VCaP (cell line): ENCODE data around the gene ZMIZ1.

Experiments used
- H3K27ac ChIP-seq: fragments of 450-650 bp; 2 replicates; pipeline ENCODE4 v1.5.1; 2017
- TF ChIP-seq, protein P1 (sequence below): fragments of 450-650 bp; conservative IDR thresholded peaks from 2 replicates; pipeline ENCODE4 v1.5.1; 2017; ENCODE audit warnings: mild to moderate bottlenecking, moderate library complexity

ZMIZ1 gene

DNA sequence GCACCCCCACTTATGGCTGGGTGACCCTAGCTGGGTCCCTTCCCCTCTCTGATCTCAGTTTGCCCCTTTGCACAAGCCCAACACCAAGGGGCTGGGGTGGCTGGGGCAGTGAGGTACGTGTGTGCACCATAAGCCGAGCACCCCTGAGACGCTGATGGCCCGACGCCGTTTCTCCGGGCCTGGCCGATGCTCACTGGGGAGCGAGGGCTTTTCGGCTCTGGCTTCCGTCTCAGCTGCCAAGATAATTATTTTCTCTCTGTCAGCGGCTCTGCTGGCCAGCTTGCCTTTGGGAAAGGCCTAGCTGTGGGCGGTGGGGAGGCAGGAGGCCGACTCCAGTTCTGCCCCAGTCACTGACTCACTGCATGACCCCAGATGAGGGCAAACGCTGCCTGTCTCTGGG lies 91.0 kb downstream of the ZMIZ1 start:
- TF ChIP-seq, protein P1, sequence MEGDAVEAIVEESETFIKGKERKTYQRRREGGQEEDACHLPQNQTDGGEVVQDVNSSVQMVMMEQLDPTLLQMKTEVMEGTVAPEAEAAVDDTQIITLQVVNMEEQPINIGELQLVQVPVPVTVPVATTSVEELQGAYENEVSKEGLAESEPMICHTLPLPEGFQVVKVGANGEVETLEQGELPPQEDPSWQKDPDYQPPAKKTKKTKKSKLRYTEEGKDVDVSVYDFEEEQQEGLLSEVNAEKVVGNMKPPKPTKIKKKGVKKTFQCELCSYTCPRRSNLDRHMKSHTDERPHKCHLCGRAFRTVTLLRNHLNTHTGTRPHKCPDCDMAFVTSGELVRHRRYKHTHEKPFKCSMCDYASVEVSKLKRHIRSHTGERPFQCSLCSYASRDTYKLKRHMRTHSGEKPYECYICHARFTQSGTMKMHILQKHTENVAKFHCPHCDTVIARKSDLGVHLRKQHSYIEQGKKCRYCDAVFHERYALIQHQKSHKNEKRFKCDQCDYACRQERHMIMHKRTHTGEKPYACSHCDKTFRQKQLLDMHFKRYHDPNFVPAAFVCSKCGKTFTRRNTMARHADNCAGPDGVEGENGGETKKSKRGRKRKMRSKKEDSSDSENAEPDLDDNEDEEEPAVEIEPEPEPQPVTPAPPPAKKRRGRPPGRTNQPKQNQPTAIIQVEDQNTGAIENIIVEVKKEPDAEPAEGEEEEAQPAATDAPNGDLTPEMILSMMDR: no peak
- H3K27ac ChIP-seq: no peak overlapping the region

DNA sequence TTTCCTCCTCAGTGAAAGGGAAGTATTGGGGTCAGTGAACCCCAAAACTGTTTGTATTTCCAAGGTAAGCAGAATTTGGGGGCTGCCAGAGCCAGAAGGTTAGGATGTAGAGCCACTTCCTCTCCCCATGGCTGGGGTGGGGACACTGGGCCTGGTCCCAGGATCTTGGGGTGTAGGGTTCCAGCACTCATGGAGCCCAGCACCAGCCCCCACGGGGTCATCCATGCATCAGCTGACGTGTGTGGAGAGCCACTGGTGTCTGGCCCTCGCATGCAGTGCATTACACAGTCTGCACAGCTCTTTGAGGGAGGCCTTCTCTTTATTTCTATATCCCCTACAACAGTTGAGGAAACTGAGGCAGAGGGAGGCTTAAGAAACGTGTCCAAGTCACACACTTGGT lies 91.4 kb downstream of the ZMIZ1 start:
- TF ChIP-seq, protein P1: no peak

DNA sequence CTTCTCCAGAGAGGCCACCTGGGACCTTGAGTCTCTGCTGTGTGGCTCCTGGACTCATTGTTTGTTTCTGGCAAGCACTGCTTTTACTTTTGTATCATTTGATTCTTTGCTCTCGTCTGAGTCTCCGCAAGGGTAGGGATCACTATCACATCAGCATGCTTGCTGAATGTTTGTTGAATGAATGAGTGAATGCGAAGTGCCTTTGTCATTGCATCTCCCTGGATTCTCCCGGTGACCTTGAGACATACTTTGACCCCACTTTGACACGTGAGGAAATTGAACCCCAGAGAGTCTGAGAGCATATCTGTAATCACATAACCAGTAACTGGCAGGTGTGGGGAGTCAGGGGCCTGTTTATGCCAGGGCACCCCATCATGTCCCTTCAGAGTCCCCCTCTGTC lies 92.8 kb downstream of the ZMIZ1 start:
- TF ChIP-seq, protein P1: no peak
- H3K27ac ChIP-seq: no peak overlapping the region

More for the DNA sequence above, 91.4 kb downstream of the ZMIZ1 start:
- no peak overlapping the region for H3K27ac ChIP-seq

DNA sequence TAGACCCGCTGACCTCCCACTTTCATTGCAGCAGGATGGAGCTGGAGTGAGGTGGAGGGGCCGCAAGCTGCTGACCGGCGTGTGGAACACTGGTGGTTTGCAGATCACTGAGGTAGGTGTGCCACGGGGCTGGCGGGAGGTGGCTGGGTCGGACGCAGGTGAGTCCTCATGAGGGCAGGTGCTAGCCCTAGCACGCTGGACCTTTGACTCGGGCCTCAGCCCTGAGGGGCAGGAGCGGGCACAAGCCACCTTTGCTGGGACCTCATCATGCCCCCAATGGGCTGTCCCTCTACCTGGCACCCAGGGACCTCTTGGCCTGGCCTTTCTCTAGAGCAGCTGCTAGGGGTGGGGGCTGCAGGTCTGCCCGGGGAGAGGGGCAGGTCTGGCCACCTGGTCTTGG lies 93.3 kb downstream of the ZMIZ1 start:
- TF ChIP-seq, protein P1: no peak
- no peak overlapping the region for H3K27ac ChIP-seq

DNA sequence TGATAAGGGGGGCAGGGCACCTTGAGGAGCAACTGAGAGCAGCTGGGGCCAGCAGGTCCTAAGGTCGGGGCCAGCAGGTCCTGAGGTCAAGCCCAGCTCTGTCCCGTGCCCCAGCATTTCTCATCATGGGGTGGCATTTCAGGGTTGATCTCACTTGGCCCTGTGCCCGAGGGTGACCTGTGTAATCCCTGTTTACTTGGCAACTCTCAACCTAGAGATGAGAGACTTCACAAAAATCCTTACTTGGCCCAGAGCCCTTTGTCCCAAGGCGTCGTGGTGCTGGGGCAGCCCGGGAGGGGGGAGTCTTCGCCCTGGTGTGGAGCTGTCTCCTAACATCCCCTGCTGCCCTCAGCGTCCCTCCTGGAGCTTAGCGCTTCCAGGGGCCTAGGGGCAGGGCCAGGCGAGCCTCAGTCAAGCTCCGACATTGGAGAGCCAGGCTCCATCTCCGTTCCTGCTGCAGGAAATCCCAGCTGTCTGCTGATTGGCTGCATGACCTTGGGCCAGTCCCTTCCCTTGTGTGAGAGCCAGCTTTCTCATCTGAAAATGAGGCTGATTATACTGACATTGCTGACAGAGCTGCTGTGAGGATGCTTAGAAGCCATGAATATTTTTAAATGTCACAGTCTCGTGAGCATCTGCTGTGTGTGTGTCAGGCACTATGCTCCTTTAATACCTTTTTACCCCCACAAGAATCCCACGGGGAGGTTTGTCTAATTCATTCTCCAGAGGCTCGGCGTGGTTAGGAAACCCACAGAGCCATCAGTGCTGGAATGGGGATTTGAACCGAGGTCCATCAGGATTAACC lies 94.3 kb downstream of the ZMIZ1 start:
- no peak overlapping the region for H3K27ac ChIP-seq
- TF ChIP-seq, protein P1: no peak

DNA sequence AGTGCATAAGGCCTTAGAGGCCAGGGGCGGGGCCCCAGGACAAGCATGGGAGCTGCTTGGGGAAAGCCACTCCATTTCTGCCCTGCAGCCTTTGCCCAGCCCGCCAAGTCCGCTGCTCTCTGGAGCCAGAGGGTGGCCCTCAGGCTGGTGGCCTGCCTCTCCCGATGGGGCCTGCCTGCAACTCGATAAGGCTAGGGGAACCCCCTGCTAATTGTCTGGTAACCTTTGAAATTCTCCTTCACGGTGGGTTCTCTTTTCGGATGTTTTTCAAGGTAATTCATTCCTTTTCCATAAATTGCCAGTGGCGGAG lies 94.9 kb downstream of the ZMIZ1 start:
- TF ChIP-seq, protein P1: no peak
- H3K27ac ChIP-seq: no peak overlapping the region

DNA sequence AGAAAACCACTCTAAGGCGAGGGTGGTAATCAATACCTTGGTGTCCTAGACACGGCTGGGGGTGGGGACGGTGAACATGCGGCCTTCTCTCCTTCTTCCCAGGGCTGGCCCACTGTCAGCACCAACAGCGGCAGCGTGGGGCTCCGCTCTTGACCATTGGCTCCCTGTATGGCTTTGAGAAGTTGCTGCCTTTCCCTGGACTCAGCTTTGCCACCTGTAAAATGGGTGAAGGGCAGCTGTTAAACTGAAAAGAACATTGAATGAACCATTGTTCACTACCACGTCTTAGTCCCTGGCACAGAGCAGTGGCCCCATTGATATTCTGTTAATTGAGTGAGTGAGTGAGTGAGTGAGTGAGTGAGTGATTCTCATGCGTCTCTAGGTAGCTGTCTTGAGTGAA lies 95.3 kb downstream of the ZMIZ1 start:
- H3K27ac ChIP-seq: no peak overlapping the region
- TF ChIP-seq, protein P1: no peak
